Measurements from ENCODE around the gene TMEM243. TPM values are rescaled to one million over a fixed set of nuclear protein-coding genes. Genes with fewer than 3 reads are reported as not detected.

The TMEM243 gene
- total and polyA plus RNA-seq, 2 of the 4 experiments (the other 2 are of a cell fraction), result 28.7 to 31.1 TPM

DNA sequence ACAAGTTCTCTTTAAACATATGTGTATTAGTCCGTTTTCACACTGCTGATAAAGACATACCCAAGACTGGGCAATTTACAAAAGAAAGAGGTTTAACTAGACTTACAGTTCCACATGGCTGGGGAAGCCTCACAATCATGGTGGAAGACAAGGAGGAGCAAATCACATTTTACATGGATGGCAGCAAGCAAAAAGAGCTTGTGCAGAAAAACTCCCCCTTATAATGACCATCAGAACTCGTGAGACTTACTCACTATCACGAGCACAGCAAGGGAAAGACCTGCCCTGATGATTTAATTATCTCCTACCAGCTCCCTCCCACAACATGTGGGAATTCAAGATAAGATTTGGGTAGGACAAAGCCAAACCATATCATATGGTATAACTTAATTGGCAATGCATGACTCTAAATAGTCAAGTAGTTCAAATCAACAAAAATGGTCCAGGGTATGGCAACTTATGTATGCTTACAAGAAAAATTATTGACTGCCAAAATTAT is 34.1 kb upstream of the TMEM243 start:
- Histone ChIP-seq H2BK20ac (ENCODE audit: low read depth, low read length) (no peak overlapping the region), H4K20me1 (ENCODE audit: insufficient read depth, low read length) (no peaks in the 10 kb centered on the region), H3K79me1 (ENCODE audit: low read depth in 1 of 2, low read length in 2 of 2) (no peaks in the 10 kb centered on the region), H2BK15ac (ENCODE audit: low read depth, low read length) (no peak overlapping the region), H2AK9ac (replicated peaks; ENCODE audit: low read depth, low read length, poor library complexity) (no peak overlapping the region), H4K91ac (ENCODE audit: insufficient read depth, low read depth, low read length) (no peak overlapping the region), H3K9me3 (ENCODE audit: control insufficient read depth, insufficient read depth, low read length) (no peaks in the 10 kb centered on the region), H2AFZ (replicated peaks; ENCODE audit: low read length, poor library complexity) (no peak overlapping the region), H3K4me2 (ENCODE audit: low read depth, low read length) (no peak overlapping the region), H3K4me1 (ENCODE audit: control insufficient read depth, insufficient read depth, low read length) (no peaks in the 10 kb centered on the region), H3K36me3 (ENCODE audit: control insufficient read depth, insufficient read depth, low read length) (no peaks in the 10 kb centered on the region), H3K4me3 (ENCODE audit: insufficient read depth, low read depth, low read length) (no peak overlapping the region), H2AK5ac (ENCODE audit: low read depth, low read length) (no peak overlapping the region), H3K9me1 (ENCODE audit: insufficient read depth, low read length) (no peaks in the 10 kb centered on the region), H3K27me3 (ENCODE audit: control insufficient read depth, insufficient read depth, low read length) (no peaks in the 10 kb centered on the region), H2BK120ac (ENCODE audit: low read depth, low read length) (no peak overlapping the region), H4K8ac (ENCODE audit: low read depth in 2 of 2, low read length in 2 of 2) (no peak overlapping the region), H3K56ac (ENCODE audit: extremely low read depth, insufficient read depth, low read length) (no peak overlapping the region), H3K18ac (ENCODE audit: low read depth, low read length) (no peak overlapping the region), H3K23ac (ENCODE audit: low read depth, low read length) (no peak overlapping the region), H2BK5ac (ENCODE audit: low read depth, low read length, poor library complexity, severe bottlenecking) (no peak overlapping the region), H4K5ac (ENCODE audit: low read depth, low read length) (no peak overlapping the region), H3K9ac (ENCODE audit: low read depth, low read length) (no peak overlapping the region), H3K14ac (replicated peaks; ENCODE audit: low read depth, low read length) (no peak overlapping the region), H3K4ac (ENCODE audit: low read depth, low read length) (no peak overlapping the region), H3K27ac (ENCODE audit: insufficient read depth, low read length) (no peak overlapping the region)
- TF ChIP-seq MAZ (IDR thresholded peaks at IDR 0.05; ENCODE audit: borderline replicate concordance, low read depth, low read length), result no peak
- no peak for TF ChIP-seq ELK1 (IDR thresholded peaks at IDR 0.05; ENCODE audit: borderline replicate concordance, low read depth, low read length)
- no peak for TF ChIP-seq POLR2A (IDR thresholded peaks at IDR 0.05; ENCODE audit: low read depth, low read length)
- TF ChIP-seq RCOR1 (IDR thresholded peaks at IDR 0.05; ENCODE audit: insufficient replicate concordance, low read length), result no peak
- TF ChIP-seq NFE2L2 (IDR thresholded peaks at IDR 0.05; ENCODE audit: low read depth, low read length), result no peak
- TF ChIP-seq MAFK (IDR thresholded peaks at IDR 0.05; ENCODE audit: low read depth, low read length), result no peak
- no peak for TF ChIP-seq RFX5 (IDR thresholded peaks at IDR 0.05; ENCODE audit: low read depth, low read length)
- TF ChIP-seq, protein P1, sequence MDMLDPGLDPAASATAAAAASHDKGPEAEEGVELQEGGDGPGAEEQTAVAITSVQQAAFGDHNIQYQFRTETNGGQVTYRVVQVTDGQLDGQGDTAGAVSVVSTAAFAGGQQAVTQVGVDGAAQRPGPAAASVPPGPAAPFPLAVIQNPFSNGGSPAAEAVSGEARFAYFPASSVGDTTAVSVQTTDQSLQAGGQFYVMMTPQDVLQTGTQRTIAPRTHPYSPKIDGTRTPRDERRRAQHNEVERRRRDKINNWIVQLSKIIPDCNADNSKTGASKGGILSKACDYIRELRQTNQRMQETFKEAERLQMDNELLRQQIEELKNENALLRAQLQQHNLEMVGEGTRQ (IDR thresholded peaks at IDR 0.05; ENCODE audit: low read depth, low read length), result no peak
- no peak for TF ChIP-seq RAD21 (IDR thresholded peaks at IDR 0.05; ENCODE audit: low read length)
- no peak for TF ChIP-seq CEBPB (IDR thresholded peaks at IDR 0.05; ENCODE audit: low read depth, low read length)
- no peak for TF ChIP-seq BHLHE40 (IDR thresholded peaks at IDR 0.05; ENCODE audit: low read depth, low read length)
- no peak for TF ChIP-seq FOS (IDR thresholded peaks at IDR 0.05; ENCODE audit: low read depth, low read length)
- no peak for TF ChIP-seq CHD1 (IDR thresholded peaks at IDR 0.05; ENCODE audit: low read depth, low read length)
- no peak for TF ChIP-seq SMC3 (IDR thresholded peaks at IDR 0.05; ENCODE audit: low read depth, low read length)
- TF ChIP-seq, protein P2, sequence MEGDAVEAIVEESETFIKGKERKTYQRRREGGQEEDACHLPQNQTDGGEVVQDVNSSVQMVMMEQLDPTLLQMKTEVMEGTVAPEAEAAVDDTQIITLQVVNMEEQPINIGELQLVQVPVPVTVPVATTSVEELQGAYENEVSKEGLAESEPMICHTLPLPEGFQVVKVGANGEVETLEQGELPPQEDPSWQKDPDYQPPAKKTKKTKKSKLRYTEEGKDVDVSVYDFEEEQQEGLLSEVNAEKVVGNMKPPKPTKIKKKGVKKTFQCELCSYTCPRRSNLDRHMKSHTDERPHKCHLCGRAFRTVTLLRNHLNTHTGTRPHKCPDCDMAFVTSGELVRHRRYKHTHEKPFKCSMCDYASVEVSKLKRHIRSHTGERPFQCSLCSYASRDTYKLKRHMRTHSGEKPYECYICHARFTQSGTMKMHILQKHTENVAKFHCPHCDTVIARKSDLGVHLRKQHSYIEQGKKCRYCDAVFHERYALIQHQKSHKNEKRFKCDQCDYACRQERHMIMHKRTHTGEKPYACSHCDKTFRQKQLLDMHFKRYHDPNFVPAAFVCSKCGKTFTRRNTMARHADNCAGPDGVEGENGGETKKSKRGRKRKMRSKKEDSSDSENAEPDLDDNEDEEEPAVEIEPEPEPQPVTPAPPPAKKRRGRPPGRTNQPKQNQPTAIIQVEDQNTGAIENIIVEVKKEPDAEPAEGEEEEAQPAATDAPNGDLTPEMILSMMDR (conservative IDR thresholded peaks at IDR 0.05; ENCODE audit: low read depth, low read length), result no peak
- dilution Hi-C loops (cut with HindIII; ENCODE audit: low sequenced_read_pairs, unreplicated experiment) (no loop called here), in situ Hi-C loops (cut with MboI; ENCODE audit: low sequenced_read_pairs) (no loop called here), intact Hi-C loops (cut with micrococcal nuclease) (no loop called here)
- ATAC-seq (ENCODE audit: low read depth), result no peak
- ChIA-PET CTCF (no interaction called here), POLR2A (ENCODE audit: unreplicated experiment) (interaction anchor here (0.6 kb wide), 1 partner anchor 33 kb away, joined by 3 read pairs; no protein-coding TSS in a partner anchor)
- no peak for DNase-seq
- no TSS peak for BruUV-seq (replicated peaks)
- WGBS, 2 experiments (ENCODE audit: extremely low coverage in 2 of 2, insufficient read length in 1 of 2), result no CpG with 5 or more reads among the region's 3 CpGs

Measured in IMR-90 (cell line).